DOHH2 (cell line): Measurements from ENCODE around the gene LRRFIP2.

ENCODE experiments used
- H3F3A ChIP-seq: fragments of 200-600 bp; sonication (generic), shearing (Covaris generic); 2 replicates; pipeline ENCODE4 v1.6.0; 2016; ENCODE audit warnings: antibody characterized with exemption, mild to moderate bottlenecking; ENCODE audit not compliant: control insufficient read depth, insufficient read depth
- H3K27ac ChIP-seq: fragments of 200-600 bp; sonication (generic); 2 replicates; pipeline ENCODE4 v1.5.1; 2014; ENCODE audit warnings: low read depth, mild to moderate bottlenecking, low read length, moderate library complexity
- H3K27me3 ChIP-seq: fragments of 200-600 bp; sonication (generic); 2 replicates; pipeline ENCODE4 v1.6.1; 2014; ENCODE audit warnings: mild to moderate bottlenecking, low read length, mixed read lengths; ENCODE audit not compliant: control insufficient read depth
- H3K36me3 ChIP-seq: fragments of 200-600 bp; sonication (generic); 2 replicates; pipeline ENCODE4 v1.6.1; 2014; ENCODE audit warnings: mild to moderate bottlenecking, low read length, moderate library complexity, mixed read lengths; ENCODE audit not compliant: control insufficient read depth
- H3K4me1 ChIP-seq: fragments of 200-600 bp; sonication (generic); 2 replicates; pipeline ENCODE4 v1.6.1; 2014; ENCODE audit warnings: mild to moderate bottlenecking, low read length, mixed read lengths; ENCODE audit not compliant: control insufficient read depth
- H3K4me2 ChIP-seq: fragments of 200-600 bp; sonication (generic); 2 replicates; pipeline ENCODE4 v1.6.0; 2014; ENCODE audit warnings: mild to moderate bottlenecking, low read length, moderate library complexity
- H3K4me3 ChIP-seq: fragments of 200-600 bp; sonication (generic); 2 replicates; pipeline ENCODE4 v1.5.1; 2014; ENCODE audit warnings: mild to moderate bottlenecking, low read length, mixed read lengths
- H3K79me2 ChIP-seq: fragments of 200-600 bp; sonication (generic); 2 replicates; pipeline ENCODE4 v1.6.1; 2014; ENCODE audit warnings: mild to moderate bottlenecking, low read length, mixed read lengths; ENCODE audit not compliant: control insufficient read depth
- H3K9me2 ChIP-seq: fragments of 200-600 bp; sonication (generic); replicated peaks from 2 replicates; pipeline ENCODE4 v1.6.1; 2014; ENCODE audit warnings: mild to moderate bottlenecking, low read length, mixed read lengths; ENCODE audit not compliant: control insufficient read depth
- H3K9me3 ChIP-seq: fragments of 200-600 bp; sonication (generic); 2 replicates; pipeline ENCODE4 v1.6.1; 2014; ENCODE audit warnings: antibody characterized with exemption, low read length, mixed read lengths; ENCODE audit not compliant: control insufficient read depth, insufficient read depth
- H4K20me1 ChIP-seq: fragments of 200-600 bp; sonication (generic); 2 replicates; pipeline ENCODE4 v1.6.0; 2014; ENCODE audit warnings: low read depth, mild to moderate bottlenecking, antibody characterized with exemption, low read length, moderate library complexity; ENCODE audit not compliant: control insufficient read depth, insufficient read depth
- CTCF ChIP-seq: fragments of 200-600 bp; sonication (generic); IDR thresholded peaks from one replicate; pipeline ENCODE4 v1.5.1; 2014; ENCODE audit warnings: antibody characterized with exemption, mild to moderate bottlenecking, low read depth, low read length; ENCODE audit not compliant: poor library complexity, severe bottlenecking
- EZH2phosphoT487 ChIP-seq: fragments of 200-600 bp; sonication (generic); IDR thresholded peaks from 2 replicates; pipeline ENCODE4 v1.6.1; 2017; ENCODE audit warnings: borderline replicate concordance, mild to moderate bottlenecking, antibody characterized with exemption, low read length, moderate library complexity, mixed read lengths

The LRRFIP2 gene

GRCh38 chr3:37016903-37017302 is 157.5 kb downstream of the LRRFIP2 start:
- Histone ChIP-seq H3F3A (no peaks in the 10 kb centered on the region), H3K27me3 (no peaks in the 10 kb centered on the region), H3K9me3 (no peaks in the 10 kb centered on the region), H3K4me2 (no peak overlapping the region), H4K20me1 (no peaks in the 10 kb centered on the region), H3K79me2 (no peaks in the 10 kb centered on the region), H3K36me3 (peaks cover 86% of the 10 kb centered on the region), H3K9me2 (no peaks in the 10 kb centered on the region), H3K4me1 (no peaks in the 10 kb centered on the region), H3K4me3 (no peak overlapping the region), H3K27ac (no peak overlapping the region)
- TF ChIP-seq CTCF (no peak), EZH2phosphoT487 (no peak)

GRCh38 chr3:37015642-37016041 is 158.7 kb downstream of the LRRFIP2 start:
- H4K20me1 ChIP-seq = no peaks in the 10 kb centered on the region
- H3K4me1 ChIP-seq = no peaks in the 10 kb centered on the region
- no peaks in the 10 kb centered on the region for H3K9me2 ChIP-seq
- H3K4me3 ChIP-seq = no peak overlapping the region
- no peaks in the 10 kb centered on the region for H3K9me3 ChIP-seq
- H3K4me2 ChIP-seq = no peak overlapping the region
- no peaks in the 10 kb centered on the region for H3F3A ChIP-seq
- H3K36me3 ChIP-seq = peaks cover 83% of the 10 kb centered on the region
- H3K79me2 ChIP-seq = no peaks in the 10 kb centered on the region
- no peak for TF ChIP-seq EZH2phosphoT487
- no peak for TF ChIP-seq CTCF
- H3K27ac ChIP-seq = no peak overlapping the region
- no peaks in the 10 kb centered on the region for H3K27me3 ChIP-seq

GRCh38 chr3:37014620-37015019 is 159.8 kb downstream of the LRRFIP2 start:
- Histone ChIP-seq H3K9me2 (no peaks in the 10 kb centered on the region), H3K79me2 (no peaks in the 10 kb centered on the region), H3K4me1 (no peaks in the 10 kb centered on the region), H3K4me2 (no peak overlapping the region), H3K27me3 (no peaks in the 10 kb centered on the region), H3K27ac (no peak overlapping the region), H3F3A (no peaks in the 10 kb centered on the region), H3K9me3 (no peaks in the 10 kb centered on the region), H3K36me3 (peaks cover 77% of the 10 kb centered on the region), H4K20me1 (no peaks in the 10 kb centered on the region), H3K4me3 (no peak overlapping the region)
- TF ChIP-seq EZH2phosphoT487 (no peak), CTCF (no peak)
